Tibial artery (tissue), 4 donors: ENCODE measurements around the gene GABARAPL2.
"Not testable (repeated sequence)": the region's sequence is repeated elsewhere in the genome, so short reads cannot be mapped to it uniquely, and the experiment has no call there.

Experiments
- DNase-seq, 2 donors: peaks; one replicate each; pipeline ENCODE4 v3.0.0-alpha.2; 2019
- H3K27ac ChIP-seq, 2 donors: fragments of 200-600 bp; sonication (generic) in 1 of 2; 1 replicate in 1 of 2; 2 replicates in 1 of 2; pipeline ENCODE4 v1.5.1; 2018 to 2019; ENCODE audit warnings: mild to moderate bottlenecking in 1 of 2
- H3K27me3 ChIP-seq, 2 donors: fragments of 200-600 bp; sonication (generic) in 1 of 2; one replicate each; pipeline versions ENCODE4 v1.5.1 to v1.6.0; 2016 to 2019
- H3K36me3 ChIP-seq, 3 donors: fragments of 200-600 bp; sonication (generic) in 2 of 3; one replicate each; pipeline ENCODE4 v1.5.1; 2016 to 2019; ENCODE audit warnings: mild to moderate bottlenecking in 2 of 3
- H3K4me1 ChIP-seq, 4 donors: fragments of 200-600 bp; sonication (generic) in 2 of 4; 1 replicate in 3 of 4; 2 replicates in 1 of 4; pipeline ENCODE4 v1.5.1; 2016 to 2019
- H3K4me3 ChIP-seq, 2 donors: fragments of 200-600 bp; sonication (generic) in 1 of 2; 1 replicate in 1 of 2; 2 replicates in 1 of 2; pipeline ENCODE4 v1.5.1; 2018 to 2019; ENCODE audit warnings: mild to moderate bottlenecking in 2 of 2
- H3K9me3 ChIP-seq, 3 donors: fragments of 200-600 bp; sonication (generic) in 1 of 3; one replicate each; pipeline ENCODE4 v1.5.1; 2016 to 2019
- CTCF ChIP-seq, 2 experiments: fragments of 200-600 bp in 1 of 2; fragments of 450-650 bp in 1 of 2; IDR thresholded peaks; one replicate each; pipeline ENCODE4 v1.5.1; 2017 to 2019; ENCODE audit warnings: antibody characterized with exemption in 2 of 2, mild to moderate bottlenecking in 1 of 2, moderate library complexity in 1 of 2
- intact Hi-C: fragments of 100-400 bp; cut with DNase I; formaldehyde crosslinking; loops from one replicate; pipeline ENCODE4 v1.15.0; 2023; ENCODE audit warnings: low total_unique reads

Gene GABARAPL2

GRCh38 chr16:75589306-75589705, 23.1 kb downstream of the GABARAPL2 start:
- Histone ChIP-seq H3K4me3 (no peak overlapping the region), H3K4me1 (peaks cover 0 to 56% (median 22%) of the 10 kb centered on the region in 4 donors), H3K27ac (peak overlapping the region; percentile 76 to 91), H3K9me3 (no peaks in the 10 kb centered on the region), H3K36me3 (peaks cover 0 to 4% (median 0%) of the 10 kb centered on the region in 3 donors), H3K27me3 (no peaks in the 10 kb centered on the region)
- no peak for TF ChIP-seq CTCF (IDR thresholded peaks at IDR 0.05)
- DNase-seq = peak; percentile 51 to 77
- intact Hi-C loops = no loop called here

- H3K27ac ChIP-seq = peak overlapping the region; percentile 76 to 91
- H3K4me1 ChIP-seq = peaks cover 0 to 56% (median 25%) of the 10 kb centered on the region in 4 donors
- no peaks in the 10 kb centered on the region for H3K9me3 ChIP-seq
- TF ChIP-seq CTCF (IDR thresholded peaks at IDR 0.05) = no peak
- DNase-seq = peak; percentile 68 to 77
- H3K4me3 ChIP-seq = no peak overlapping the region
- H3K27me3 ChIP-seq = no peaks in the 10 kb centered on the region
- H3K36me3 ChIP-seq = peaks cover 0 to 4% (median 0%) of the 10 kb centered on the region in 3 donors
- intact Hi-C loops = no loop called here
These were observed 25.0 kb downstream of the GABARAPL2 start for GRCh38 chr16:75590920-75591843.

GRCh38 chr16:75591927-75592326, 25.7 kb downstream of the GABARAPL2 start:
- H3K27me3 ChIP-seq, H3K4me3 ChIP-seq, H3K9me3 ChIP-seq, H3K36me3 ChIP-seq, DNase-seq, intact Hi-C loops: not testable (repeated sequence)
- H3K4me1 ChIP-seq = peaks cover 0 to 56% (median 25%) of the 10 kb centered on the region in 4 donors
- peak overlapping the region; percentile 76 to 91 for H3K27ac ChIP-seq

GRCh38 chr16:75593308-75593707, 27.1 kb downstream of the GABARAPL2 start:
- DNase-seq = peak in 1 of 2 donors; percentile 24
- H3K27ac ChIP-seq = peak overlapping the region in 1 of 2 donors; percentile 30
- H3K36me3 ChIP-seq = peaks cover 7 to 16% (median 14%) of the 10 kb centered on the region in 3 donors
- peaks cover 0 to 50% (median 25%) of the 10 kb centered on the region in 4 donors for H3K4me1 ChIP-seq
- intact Hi-C loops = no loop called here
- no peaks in the 10 kb centered on the region for H3K27me3 ChIP-seq
- no peak overlapping the region for H3K4me3 ChIP-seq
- no peak for TF ChIP-seq CTCF (IDR thresholded peaks at IDR 0.05)
- no peaks in the 10 kb centered on the region for H3K9me3 ChIP-seq

GRCh38 chr16:75593825-75594820, 27.9 kb downstream of the GABARAPL2 start:
- no peaks in the 10 kb centered on the region for H3K27me3 ChIP-seq
- H3K4me3 ChIP-seq = no peak overlapping the region
- peak overlapping the region in 1 of 2 donors; percentile 30 for H3K27ac ChIP-seq
- H3K36me3 ChIP-seq = peaks cover 7 to 20% (median 16%) of the 10 kb centered on the region in 3 donors
- TF ChIP-seq CTCF (IDR thresholded peaks at IDR 0.05) = no peak
- H3K4me1 ChIP-seq = peaks cover 0 to 44% (median 25%) of the 10 kb centered on the region in 4 donors
- no peaks in the 10 kb centered on the region for H3K9me3 ChIP-seq
- intact Hi-C loops = no loop called here
- peak in 1 of 2 donors; percentile 39 for DNase-seq
